Lower lobe of right lung (tissue), 2 donors: ENCODE results near the gene ZNF433. TPM values are rescaled to one million over a fixed set of nuclear protein-coding genes. Genes with fewer than 3 reads are reported as not detected.

Experiments used
- ATAC-seq, 2 donors: fragments of 200-7000 bp; cut with Tn5 transposase; one replicate each; pipeline ENCODE4 v1.9.1; 2020 to 2022; ENCODE audit warnings: mild to moderate bottlenecking in 2 of 2, moderate library complexity in 2 of 2
- DNase-seq: peaks from one replicate; pipeline ENCODE4 v3.0.0-alpha.2; 2020
- H3K27ac ChIP-seq: fragments of 200-600 bp; one replicate; pipeline ENCODE4 v1.8.0; 2022
- H3K27me3 ChIP-seq: fragments of 200-600 bp; one replicate; pipeline ENCODE4 v1.8.0; 2022; ENCODE audit warnings: low read depth
- H3K36me3 ChIP-seq: fragments of 200-600 bp; one replicate; pipeline ENCODE4 v1.8.0; 2022; ENCODE audit warnings: mild to moderate bottlenecking
- H3K4me1 ChIP-seq: fragments of 200-600 bp; one replicate; pipeline ENCODE4 v1.8.0; 2022
- H3K4me3 ChIP-seq: fragments of 200-600 bp; one replicate; pipeline ENCODE4 v1.8.0; 2022; ENCODE audit warnings: mild to moderate bottlenecking
- H3K9me3 ChIP-seq: fragments of 200-600 bp; one replicate; pipeline ENCODE4 v1.8.0; 2022
- intact Hi-C: fragments of 100-400 bp; cut with DNase I; formaldehyde crosslinking; loops from one replicate; pipeline ENCODE4 v1.11.0; 2022
- total RNA-seq: library from RNA; stranded (reverse); fragmentation: NEBNext Ultra II Directional; extraction: Animal tissue kit (Norgen Biotek cat#: 25700); gene quantifications from one replicate; pipeline ENCODE4 v1.2.1, GENCODE V29; 2021
- TF ChIP-seq, protein P1 (sequence below): fragments of 200-600 bp; IDR thresholded peaks from one replicate; pipeline ENCODE4 v1.8.0; 2022; ENCODE audit warnings: antibody characterized with exemption, mild to moderate bottlenecking
- donor health status: DM: no; HTN: yes; CAD: no; lungs with severe emphysema.

The ZNF433 gene
- total RNA-seq, 1 donor from 2014 or later: 5.1 TPM

DNA sequence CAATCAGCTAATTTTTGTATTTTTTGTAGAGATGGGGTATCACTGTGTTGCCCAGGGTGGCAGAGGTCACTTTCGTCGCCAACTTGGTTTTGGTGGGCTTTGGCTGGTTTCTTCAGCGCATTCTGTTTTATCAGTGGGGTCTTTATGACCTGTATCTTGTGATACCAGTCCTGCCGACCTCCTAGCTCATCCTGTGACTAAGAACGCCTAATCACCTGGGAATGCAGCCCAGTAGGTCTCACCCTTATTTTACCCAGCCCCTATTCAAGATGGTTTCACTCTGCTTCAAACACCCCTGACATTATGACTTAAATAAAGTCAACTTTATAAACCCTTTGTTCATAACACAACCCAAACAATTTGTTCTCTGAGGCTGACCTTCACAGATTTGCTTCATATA is 20.3 kb upstream of the ZNF433 start:
- TF ChIP-seq, protein P1, sequence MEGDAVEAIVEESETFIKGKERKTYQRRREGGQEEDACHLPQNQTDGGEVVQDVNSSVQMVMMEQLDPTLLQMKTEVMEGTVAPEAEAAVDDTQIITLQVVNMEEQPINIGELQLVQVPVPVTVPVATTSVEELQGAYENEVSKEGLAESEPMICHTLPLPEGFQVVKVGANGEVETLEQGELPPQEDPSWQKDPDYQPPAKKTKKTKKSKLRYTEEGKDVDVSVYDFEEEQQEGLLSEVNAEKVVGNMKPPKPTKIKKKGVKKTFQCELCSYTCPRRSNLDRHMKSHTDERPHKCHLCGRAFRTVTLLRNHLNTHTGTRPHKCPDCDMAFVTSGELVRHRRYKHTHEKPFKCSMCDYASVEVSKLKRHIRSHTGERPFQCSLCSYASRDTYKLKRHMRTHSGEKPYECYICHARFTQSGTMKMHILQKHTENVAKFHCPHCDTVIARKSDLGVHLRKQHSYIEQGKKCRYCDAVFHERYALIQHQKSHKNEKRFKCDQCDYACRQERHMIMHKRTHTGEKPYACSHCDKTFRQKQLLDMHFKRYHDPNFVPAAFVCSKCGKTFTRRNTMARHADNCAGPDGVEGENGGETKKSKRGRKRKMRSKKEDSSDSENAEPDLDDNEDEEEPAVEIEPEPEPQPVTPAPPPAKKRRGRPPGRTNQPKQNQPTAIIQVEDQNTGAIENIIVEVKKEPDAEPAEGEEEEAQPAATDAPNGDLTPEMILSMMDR: no peak
- Histone ChIP-seq H3K36me3 (no peaks in the 10 kb centered on the region), H3K27me3 (no peaks in the 10 kb centered on the region), H3K9me3 (no peaks in the 10 kb centered on the region), H3K4me3 (no peak overlapping the region), H3K4me1 (peaks cover 15% of the 10 kb centered on the region), H3K27ac (no peak overlapping the region)
- intact Hi-C loops: no loop called here
- ATAC-seq (no peak), DNase-seq (no peak)

DNA sequence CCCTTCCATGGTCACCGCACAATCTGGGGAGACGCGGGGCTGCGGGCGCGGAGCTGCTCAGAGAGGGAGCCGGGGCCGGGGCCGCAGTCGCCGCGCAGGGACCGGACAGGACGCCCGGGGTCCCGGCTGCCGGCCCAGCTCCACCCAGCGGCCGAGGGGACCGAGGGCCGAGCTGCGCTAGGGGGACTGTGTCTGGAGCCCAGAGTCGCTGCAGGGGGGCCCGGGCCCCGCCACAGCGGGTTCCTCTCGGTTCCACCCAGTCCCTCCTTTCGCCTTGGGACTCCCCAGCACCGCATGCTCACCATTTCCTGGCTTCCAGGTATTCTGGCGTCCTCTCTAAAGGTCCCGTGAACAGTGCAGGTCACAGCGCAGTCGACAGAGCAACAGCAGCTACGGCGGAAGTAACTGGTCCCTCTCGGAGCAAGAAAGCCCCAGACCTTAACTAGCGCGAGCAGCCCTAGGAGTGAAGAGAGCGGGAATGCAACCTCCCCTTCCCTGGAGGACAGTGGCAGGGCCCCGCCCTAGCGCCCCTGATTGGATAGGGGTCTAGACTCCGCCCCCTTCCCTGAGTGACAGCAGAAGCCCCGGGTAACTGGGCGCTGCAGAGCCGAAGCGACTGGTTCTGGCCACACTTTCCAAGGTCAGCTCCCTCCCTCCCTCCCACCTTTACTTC is 17.2 kb upstream of the ZNF433 start, which contains the start of gene ZNF878:
ZNF878 (minus strand) TSS at position 465 of the 673 bp plus-strand sequence; CDS start at position 305, 160 bp downstream.
- no peaks in the 10 kb centered on the region for H3K36me3 ChIP-seq
- H3K4me1 ChIP-seq: peaks cover 9% of the 10 kb centered on the region
- intact Hi-C loops: no loop called here
- peak within 1 kb of the TSS; percentile 58 for H3K27ac ChIP-seq
- ATAC-seq: peak; percentile 100
- H3K9me3 ChIP-seq: no peaks in the 10 kb centered on the region
- peak within 1 kb of the TSS; percentile 72 for H3K4me3 ChIP-seq
- TF ChIP-seq, protein P1: peak; percentile 24
- H3K27me3 ChIP-seq: no peaks in the 10 kb centered on the region
- DNase-seq: peak; percentile 93

DNA sequence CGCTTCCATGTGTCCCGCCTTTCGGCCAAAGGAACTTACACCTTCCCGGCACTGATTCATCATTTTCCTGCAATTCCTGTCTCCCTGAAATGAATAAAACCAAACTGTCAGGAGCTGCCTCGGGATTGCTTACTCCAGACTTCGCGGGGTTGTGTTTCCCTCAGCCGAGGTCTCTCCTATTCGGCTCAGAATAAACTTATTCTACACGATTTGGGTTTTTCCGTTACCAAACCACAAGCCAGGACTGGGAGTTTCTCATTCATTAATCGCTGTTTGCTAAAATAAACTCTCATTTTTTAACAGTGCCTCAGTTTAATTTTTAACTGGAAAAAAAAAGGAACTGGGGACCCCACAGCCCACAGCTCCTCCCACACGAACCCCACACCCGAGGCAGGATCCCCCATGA is 16.6 kb upstream of the ZNF433 start:
- peak overlapping the region; percentile 58 for H3K27ac ChIP-seq
- intact Hi-C loops: no loop called here
- no peak for DNase-seq

DNA sequence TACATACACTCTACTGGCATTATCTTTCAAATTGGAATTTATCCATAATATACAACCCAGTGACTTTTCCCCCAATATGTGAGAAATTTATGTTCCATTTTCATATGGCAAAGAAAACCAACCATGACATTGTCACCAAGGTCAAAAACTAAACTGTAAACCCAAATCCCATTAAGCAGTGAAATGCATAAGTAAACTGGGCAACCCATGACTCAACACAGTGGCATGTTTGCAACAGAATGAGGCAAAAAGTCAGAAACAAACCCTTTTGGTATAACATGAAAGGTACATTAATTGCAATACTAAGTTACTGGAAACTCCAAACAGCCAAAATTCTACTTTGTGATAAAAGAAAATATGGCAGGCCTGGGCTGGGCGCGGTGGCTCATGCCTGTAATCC is 12.4 kb upstream of the ZNF433 start:
- Histone ChIP-seq H3K4me1 (peaks cover 9% of the 10 kb centered on the region), H3K27me3 (no peaks in the 10 kb centered on the region), H3K36me3 (no peaks in the 10 kb centered on the region), H3K27ac (no peak overlapping the region), H3K9me3 (peaks cover 28% of the 10 kb centered on the region), H3K4me3 (no peak overlapping the region)
- TF ChIP-seq, protein P1: no peak
- intact Hi-C loops: no loop called here
- ATAC-seq: no peak
- no peak for DNase-seq

More for the DNA sequence above, 16.6 kb upstream of the ZNF433 start:
- no peaks in the 10 kb centered on the region for H3K9me3 ChIP-seq
- no peaks in the 10 kb centered on the region for H3K36me3 ChIP-seq
- no peaks in the 10 kb centered on the region for H3K27me3 ChIP-seq
- peaks cover 9% of the 10 kb centered on the region for H3K4me1 ChIP-seq
- ATAC-seq: peak in 1 of 2 donors; percentile 9
- H3K4me3 ChIP-seq: peak overlapping the region; percentile 72
- TF ChIP-seq, protein P1: no peak

DNA sequence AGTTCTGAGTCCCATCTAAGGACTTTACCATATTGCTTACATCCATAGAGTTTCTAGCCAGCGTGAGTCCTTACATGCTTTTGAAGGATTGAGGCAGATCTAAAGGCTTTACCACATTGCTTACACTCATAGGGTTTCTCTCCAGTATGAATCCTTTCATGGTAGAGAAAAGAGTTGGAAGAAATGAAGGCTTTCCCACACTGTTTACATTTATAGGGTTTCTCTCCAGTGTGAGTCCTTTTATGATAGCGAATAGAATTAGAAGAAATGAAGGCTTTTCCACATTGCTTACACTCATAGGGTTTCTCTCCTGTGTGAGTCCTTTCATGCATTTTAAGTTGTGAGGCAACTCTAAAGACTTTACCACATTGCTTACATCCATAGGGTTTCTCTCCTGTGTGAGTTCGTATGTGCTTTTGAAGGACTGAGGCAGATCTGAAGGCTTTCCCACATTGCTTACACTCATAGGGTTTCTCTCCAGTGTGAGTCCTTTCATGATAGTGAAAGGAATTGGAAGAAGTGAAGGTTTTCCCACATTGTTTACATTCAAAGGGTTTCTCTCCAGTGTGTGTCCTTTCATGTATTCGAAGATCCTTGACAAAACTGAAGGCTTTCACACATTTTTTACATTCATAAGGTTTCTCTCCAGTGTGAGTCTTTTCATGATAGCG is 8.4 kb upstream of the ZNF433 start:
- DNase-seq: no peak
- no peak for ATAC-seq
- TF ChIP-seq, protein P1: no peak
- Histone ChIP-seq H3K4me1 (no peaks in the 10 kb centered on the region), H3K4me3 (no peak overlapping the region), H3K27ac (no peak overlapping the region), H3K36me3 (no peaks in the 10 kb centered on the region), H3K9me3 (peaks cover 35% of the 10 kb centered on the region), H3K27me3 (no peaks in the 10 kb centered on the region)
- intact Hi-C loops: no loop called here
